GM19238 (cell line): ENCODE results near the gene ETFA.

Source experiments
- DNase-seq: peaks from one replicate; pipeline ENCODE4 v3.0.0; 2011; ENCODE audit warnings: low spot score; ENCODE audit not compliant: insufficient read length

The ETFA gene

GRCh38 chr15:76197703-76198455 is 113.4 kb downstream of the ETFA start:
- no peak for DNase-seq

GRCh38 chr15:76196269-76197231 is 114.7 kb downstream of the ETFA start:
- DNase-seq = no peak

- DNase-seq = no peak
Observed at GRCh38 chr15:76195506-76196268, 115.6 kb downstream of the ETFA start.

DNA sequence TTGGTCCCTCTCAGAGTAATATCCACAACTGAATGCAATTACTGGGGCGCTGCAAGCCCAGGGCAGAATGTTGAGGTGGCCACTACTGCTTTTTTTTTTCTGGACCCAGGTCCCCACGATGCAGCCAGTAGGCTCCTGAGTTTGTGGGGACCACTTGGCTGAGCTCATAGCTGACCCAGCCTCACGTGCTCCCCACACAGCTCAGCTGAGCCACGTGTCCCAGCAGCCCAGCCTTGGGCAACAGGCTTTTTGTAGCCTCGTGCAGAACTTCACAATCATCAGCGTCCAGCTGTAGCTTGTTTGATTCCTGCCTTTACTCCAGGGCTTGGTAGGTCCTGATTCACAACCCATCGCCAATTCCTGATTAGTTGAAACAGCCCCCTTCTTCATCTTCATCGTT is 117.3 kb downstream of the ETFA start:
- DNase-seq = no peak

DNA sequence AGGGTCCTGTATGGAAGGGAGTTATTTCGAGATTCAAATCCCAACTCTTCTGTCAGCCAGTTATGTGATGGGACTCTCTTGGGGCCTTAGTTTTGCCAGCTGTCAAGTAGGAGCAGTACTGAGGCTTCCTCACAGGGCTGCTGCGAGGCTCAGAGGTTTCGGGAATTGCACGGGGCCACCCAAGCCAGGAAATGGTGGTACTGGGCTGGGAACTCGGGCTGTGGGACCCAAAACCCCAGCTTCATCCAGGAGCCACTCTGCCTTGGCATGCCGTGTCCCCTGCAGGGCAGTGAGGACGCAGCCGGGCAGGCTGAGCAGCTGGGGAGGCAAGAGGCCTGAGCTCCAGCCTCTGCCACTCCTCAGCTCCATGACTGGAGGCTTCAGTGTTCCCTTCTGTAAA is 118.6 kb downstream of the ETFA start:
- DNase-seq = no peak

DNA sequence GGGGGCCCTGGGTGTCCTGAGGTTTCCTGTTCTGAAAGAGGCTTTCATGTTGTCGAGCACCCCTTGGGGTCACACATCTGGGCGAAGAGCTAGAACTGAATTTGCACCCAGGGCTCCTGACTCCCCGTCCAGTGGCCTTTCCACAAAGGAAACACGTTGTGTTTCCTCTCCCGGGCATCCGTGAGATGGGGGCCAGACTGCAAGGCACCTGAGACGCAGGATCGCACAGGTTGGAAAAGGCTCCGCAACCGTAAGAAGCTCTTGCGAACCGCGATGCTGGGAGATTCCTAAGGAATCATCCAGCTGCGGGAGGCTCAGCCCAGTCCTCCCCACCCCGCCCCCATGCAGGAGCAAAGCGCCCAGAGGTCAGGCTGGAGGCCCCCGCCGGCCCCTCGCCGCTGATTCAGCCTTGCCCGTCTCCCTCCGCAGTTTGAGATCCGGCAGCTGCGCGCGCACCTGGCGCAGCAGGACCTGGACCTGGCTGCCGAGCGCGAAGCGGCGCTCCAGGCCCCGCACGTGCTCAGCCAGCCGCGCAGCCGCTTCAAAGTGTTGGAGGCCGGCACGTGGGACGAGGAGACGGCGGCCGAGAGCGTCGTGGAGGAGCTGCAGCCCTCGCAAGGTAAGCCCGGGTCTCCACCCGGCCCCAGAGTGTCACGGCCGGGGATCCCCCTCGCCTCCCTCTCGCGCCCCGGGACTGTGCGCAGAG is 119.6 kb downstream of the ETFA start:
- no peak for DNase-seq

DNA sequence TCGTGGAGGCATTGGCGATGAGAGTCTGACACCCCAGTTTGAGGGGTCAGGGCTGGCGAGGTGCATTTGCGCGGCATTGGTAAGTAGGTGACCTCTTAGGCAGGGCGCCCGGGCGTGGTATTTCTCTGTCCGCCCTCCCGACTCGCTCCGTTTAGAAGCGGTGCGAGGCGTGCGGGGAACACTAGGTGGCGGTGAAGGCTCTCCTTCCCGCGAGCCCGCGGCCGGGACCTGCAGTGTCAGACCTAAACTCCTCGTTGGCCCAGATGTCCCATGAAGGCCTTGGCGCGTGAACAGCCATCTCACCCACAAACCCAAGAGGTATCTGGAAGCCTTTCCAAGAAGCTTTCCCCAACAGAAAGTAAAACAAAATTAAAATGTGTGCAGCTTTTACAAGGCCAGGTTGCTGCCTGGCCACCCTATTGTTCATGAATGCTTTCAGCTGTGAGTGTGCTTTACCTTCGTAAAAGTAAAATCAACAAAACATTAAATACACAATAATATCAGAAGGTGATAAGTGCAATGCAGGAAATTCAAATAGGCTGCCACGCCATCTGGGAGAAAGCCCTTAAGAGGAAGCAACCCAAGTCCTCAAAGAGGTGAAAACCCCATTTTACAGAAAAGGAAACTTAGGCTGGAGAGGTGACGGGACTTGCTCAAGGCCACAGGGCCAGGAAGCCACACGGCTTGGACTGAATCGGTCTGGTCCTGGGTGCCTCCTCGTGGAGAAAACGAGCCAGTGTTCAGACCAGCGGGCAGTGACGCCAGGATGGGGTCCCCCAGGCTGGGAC is 120.3 kb downstream of the ETFA start:
- DNase-seq = peak; percentile 95

- DNase-seq = no peak
Observed at GRCh38 chr15:76190070-76190564, 121.2 kb downstream of the ETFA start.

DNA sequence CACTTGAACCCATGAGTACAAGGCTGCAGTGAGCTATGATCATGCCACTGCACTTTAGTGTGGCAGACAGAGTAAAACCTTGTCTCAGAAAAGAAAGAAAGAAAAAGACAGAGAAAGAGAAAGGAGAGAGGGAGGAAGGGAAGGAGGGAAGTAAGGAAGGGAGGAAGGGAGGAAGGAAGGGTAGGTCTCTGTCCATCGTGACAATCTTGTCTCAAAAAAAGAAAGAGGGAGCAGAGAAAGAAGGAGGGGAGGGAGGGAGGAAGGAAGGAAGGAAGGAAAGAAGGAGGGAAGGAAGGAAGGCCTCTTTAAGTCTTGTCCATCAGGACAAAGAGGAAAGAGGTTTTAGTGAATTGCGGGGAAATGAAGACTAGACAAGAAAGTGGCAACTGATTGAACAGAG is 122.2 kb downstream of the ETFA start:
- DNase-seq = no peak

- DNase-seq = no peak
Observed at GRCh38 chr15:76187163-76187562, 124.1 kb downstream of the ETFA start.

- DNase-seq = peak; percentile 38
Observed at GRCh38 chr15:76185716-76186115, 125.6 kb downstream of the ETFA start.

GRCh38 chr15:76184650-76185035 is 126.6 kb downstream of the ETFA start:
- DNase-seq = no peak

DNA sequence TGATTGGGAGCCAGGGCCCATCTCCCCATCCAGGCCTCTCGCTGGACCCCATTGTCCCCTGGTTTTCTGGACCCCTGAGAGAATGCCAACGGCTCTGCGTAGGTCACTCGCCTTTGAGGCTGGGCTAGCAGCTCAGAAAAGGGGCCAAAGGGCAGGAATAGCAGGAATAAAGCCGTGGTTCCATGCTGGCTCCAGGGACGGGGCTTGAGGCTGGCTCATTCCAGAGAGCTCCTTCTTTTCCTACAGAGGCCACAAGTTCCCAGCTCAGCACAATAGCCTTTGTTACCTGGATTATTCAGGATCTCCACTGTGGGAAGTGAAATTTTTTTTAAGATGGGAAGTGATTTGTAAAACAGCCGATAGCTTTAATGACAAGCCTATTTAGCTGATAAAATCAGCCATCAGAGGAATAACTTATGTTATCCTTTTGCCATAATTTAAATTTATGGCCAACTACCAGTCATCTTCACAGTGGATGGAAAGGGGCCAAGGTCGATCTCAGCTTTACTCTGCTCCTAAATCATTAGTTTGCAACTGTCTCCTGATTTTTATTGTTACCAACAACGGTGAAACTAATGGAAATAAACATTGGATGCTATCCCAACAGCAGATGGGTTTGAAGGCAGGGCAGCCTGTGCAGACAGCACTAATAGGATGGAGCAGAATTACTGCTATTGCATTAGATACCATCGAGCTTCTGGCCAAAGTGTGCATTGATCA is 127.2 kb downstream of the ETFA start:
- no peak for DNase-seq

- peak; percentile 30 for DNase-seq
Observed at GRCh38 chr15:76181705-76182107, 129.6 kb downstream of the ETFA start.

DNA sequence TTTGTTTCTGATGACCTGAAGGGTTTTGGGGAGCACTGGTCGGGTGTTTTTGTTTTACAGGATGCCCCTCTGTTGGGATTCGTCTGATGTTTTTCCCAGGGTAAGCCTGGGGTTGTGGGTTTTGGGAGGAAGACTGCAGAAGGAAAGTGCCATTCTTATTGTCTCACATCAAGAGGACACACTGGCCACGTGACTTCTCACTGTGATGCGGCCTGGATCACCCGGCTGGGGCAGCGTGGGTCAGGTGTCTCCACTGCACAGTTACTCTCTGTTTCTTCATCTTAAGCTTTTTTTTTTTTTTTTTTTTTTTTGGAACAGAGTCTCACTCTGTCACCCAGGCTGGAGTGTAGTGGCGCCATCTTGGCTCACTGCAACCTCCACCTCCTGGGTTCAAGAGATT is 130.9 kb downstream of the ETFA start:
- DNase-seq = no peak

- DNase-seq = no peak
Observed at GRCh38 chr15:76179023-76179422, 132.2 kb downstream of the ETFA start.

DNA sequence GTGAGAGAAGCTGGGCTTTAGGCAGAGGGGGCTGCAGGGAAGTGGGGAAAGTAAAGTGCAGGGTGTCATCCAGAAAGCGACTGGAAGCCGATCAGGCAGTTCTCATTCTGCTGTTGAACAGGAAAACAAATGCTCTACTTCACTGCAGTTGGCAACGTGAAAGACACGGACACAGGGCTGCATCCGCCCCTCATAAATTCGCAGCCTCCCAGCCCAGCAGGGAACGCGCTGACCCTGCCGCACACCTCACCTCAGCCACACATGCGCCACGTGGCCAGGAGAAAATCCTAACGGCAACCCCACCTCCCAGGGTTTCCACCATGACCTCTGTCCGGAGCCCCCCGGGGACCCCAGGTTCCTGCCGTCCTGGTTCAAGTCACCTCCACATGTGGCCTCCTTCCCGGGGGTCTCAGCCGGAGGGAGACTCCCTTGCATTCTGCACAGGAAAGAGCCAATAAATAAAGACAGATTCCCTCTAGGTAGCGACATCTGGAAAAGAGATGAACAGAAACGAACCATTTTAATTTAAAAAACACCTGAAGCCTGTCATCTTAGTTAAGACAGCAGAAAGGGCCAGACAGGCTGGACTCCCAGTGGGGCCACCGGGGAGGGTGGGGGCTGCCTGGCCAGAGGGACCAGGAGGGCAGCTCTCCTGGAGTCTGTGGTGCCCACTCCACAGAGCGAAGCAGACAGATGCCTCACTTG is 132.8 kb downstream of the ETFA start:
- no peak for DNase-seq

DNA sequence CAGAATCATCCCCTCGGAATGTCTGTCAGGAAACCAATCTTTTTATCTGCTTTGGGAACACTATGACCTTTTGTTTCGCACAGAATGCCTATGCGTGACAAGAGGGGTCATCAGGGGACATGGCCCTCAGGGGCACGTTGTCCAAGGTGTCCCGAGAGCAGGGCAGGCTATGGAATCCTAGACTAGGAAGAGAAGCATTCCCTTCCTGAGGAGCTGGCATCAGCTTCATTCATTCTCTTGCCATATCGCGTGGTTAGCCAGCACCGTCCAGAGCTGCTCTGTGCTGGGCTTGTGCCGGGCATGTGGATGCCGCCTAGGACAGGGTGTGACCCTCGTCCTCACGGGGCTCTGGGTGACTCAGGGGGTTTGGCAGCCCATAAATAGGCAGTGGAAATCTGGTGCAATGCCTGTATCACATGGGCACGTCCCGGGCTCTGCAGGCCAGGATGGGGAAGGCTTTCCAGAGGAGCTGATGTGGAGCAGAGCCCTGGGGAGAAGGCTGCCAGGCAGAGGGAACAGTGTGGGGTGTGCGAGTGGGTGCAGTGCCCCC is 133.7 kb downstream of the ETFA start:
- no peak for DNase-seq
